K562 (cell line): Measurements from ENCODE around the gene SYVN1. TPM values are rescaled to one million over a fixed set of nuclear protein-coding genes. Genes with fewer than 3 reads are reported as not detected.

Experiments used
- BHLHE40 ChIP-seq: IDR thresholded peaks from 2 replicates; pipeline ENCODE4 v1.6.1; 2011; ENCODE audit warnings: low read length, improper control_type of control experiment
- CHD1 ChIP-seq: fragments of 200-600 bp; sonication (generic); IDR thresholded peaks from one replicate; pipeline ENCODE4 v1.6.1; 2012; ENCODE audit warnings: mild to moderate bottlenecking, moderate library complexity, low read length, inconsistent platforms
- GTF3C2 ChIP-seq: IDR thresholded peaks from 3 replicates; pipeline ENCODE4 v1.6.1; 2011; ENCODE audit warnings: borderline replicate concordance, mild to moderate bottlenecking, moderate library complexity; ENCODE audit not compliant: insufficient read length; ENCODE audit errors: extremely low read depth
- KLF13 ChIP-seq: fragments of 450-650 bp; IDR thresholded peaks from 2 replicates; pipeline ENCODE4 v1.6.1; 2016; ENCODE audit warnings: missing genetic modification characterization, low read depth, mild to moderate bottlenecking, missing compliant biosample characterization, moderate library complexity, borderline replicate concordance
- MAZ ChIP-seq, 2 experiments: fragments of 450-650 bp in 1 of 2; sonication (generic) in 1 of 2; formaldehyde crosslinking; IDR thresholded peaks in 1 of 2; conservative IDR thresholded peaks in 1 of 2; 2 replicates each; pipeline versions ENCODE4 v1.4.0 to v1.5.0; 2020; ENCODE audit warnings: mild to moderate bottlenecking in 1 of 2, missing genetic modification reagents in 1 of 2
- PRDM10 ChIP-seq: fragments of 450-650 bp; IDR thresholded peaks from 2 replicates; pipeline ENCODE4 v1.6.1; 2018; ENCODE audit not compliant: partially characterized antibody
- RFX7 ChIP-seq: fragments of 250-450 bp; sonication (Bioruptor Pico); IDR thresholded peaks from 2 replicates; pipeline ENCODE4 v1.5.1; 2021; ENCODE audit warnings: mild to moderate bottlenecking
- TBP ChIP-seq: optimal IDR thresholded peaks from 2 replicates; pipeline ENCODE3; 2011; ENCODE audit warnings: low read depth, low read length, improper control_type of control experiment
- TOE1 ChIP-seq, 2 experiments: fragments of 450-650 bp in 1 of 2; sonication (generic) in 1 of 2; formaldehyde crosslinking in 1 of 2; IDR thresholded peaks; 2 replicates each; pipeline versions ENCODE4 v1.7.1 to v1.8.0; 2016 to 2022; ENCODE audit warnings: borderline replicate concordance in 2 of 2, mild to moderate bottlenecking in 2 of 2, antibody characterized with exemption in 1 of 2, inconsistent platforms in 1 of 2, low read depth in 1 of 2, missing genetic modification reagents in 1 of 2, moderate library complexity in 1 of 2
- XRCC4 ChIP-seq: IDR thresholded peaks from one replicate; pipeline ENCODE4 v1.6.1; 2011; ENCODE audit not compliant: insufficient read depth, insufficient read length; ENCODE audit errors: extremely low read depth
- ZBTB7A ChIP-seq: IDR thresholded peaks from 2 replicates; pipeline ENCODE4 v1.6.1; 2011; ENCODE audit warnings: low read depth, mild to moderate bottlenecking, low read length, moderate library complexity, borderline replicate concordance; ENCODE audit not compliant: control insufficient read depth
- ZFX ChIP-seq: sonication (generic); formaldehyde crosslinking; IDR thresholded peaks from 2 replicates; pipeline ENCODE4 v1.8.0; 2022; ENCODE audit warnings: mild to moderate bottlenecking, missing genetic modification reagents, moderate library complexity
- ZNF24 ChIP-seq: fragments of 450-650 bp; IDR thresholded peaks from 2 replicates; pipeline ENCODE4 v1.6.1; 2016
- ZNF445 ChIP-seq: fragments of 250-450 bp; sonication (Bioruptor Pico); IDR thresholded peaks from 2 replicates; pipeline ENCODE4 v1.4.0; 2020; ENCODE audit warnings: low read depth, mild to moderate bottlenecking, moderate library complexity
- ZNF644 ChIP-seq: fragments of 200-800 bp; sonication (Bioruptor generic); IDR thresholded peaks from 2 replicates; pipeline ENCODE4 v1.6.1; 2016; ENCODE audit warnings: low read depth, missing genetic modification characterization, missing compliant biosample characterization
- ZNF695 ChIP-seq: fragments of 450-650 bp; formaldehyde crosslinking; IDR thresholded peaks from 2 replicates; pipeline ENCODE4 v1.4.0; 2020; ENCODE audit warnings: mild to moderate bottlenecking, moderate library complexity
- ZNF764 ChIP-seq: fragments of 250-450 bp; sonication (Bioruptor Pico); IDR thresholded peaks from 2 replicates; pipeline ENCODE4 v1.4.0; 2020; ENCODE audit warnings: low read depth, mild to moderate bottlenecking, moderate library complexity
- polyA plus RNA-seq, 8 experiments: library from polyadenylated mRNA; depleted of rRNA in 4 of 8; stranded (reverse) in 5 of 8; unstranded in 3 of 8; fragments of >200 nt; fragmentation: Nextera tagmentation in 2 of 8; fragmentation: Illumina TruSeq in 1 of 8; extraction: Ambion mirVana in 2 of 8; extraction: Trizol in 1 of 8; gene quantifications; 2 replicates each; pipeline versions ENCODE4 v1.2.1 to v1.2.3, GENCODE V29; 2011 to 2014; ENCODE audit warnings: inconsistent platforms in 1 of 8, missing spikeins in 1 of 8
- total RNA-seq, 7 experiments: library from RNA; depleted of rRNA in 6 of 7; stranded (reverse); fragments of >200 nt in 6 of 7; fragmentation: Illumina TruSeq in 2 of 7; extraction: Trizol in 2 of 7; gene quantifications; 2 replicates each; pipeline versions ENCODE4 v1.2.1 to v1.2.3, GENCODE V29; 2011 to 2021; ENCODE audit warnings: low replicate concordance in 1 of 7
- TF ChIP-seq, protein P1 (sequence below): sonication (generic); formaldehyde crosslinking; IDR thresholded peaks from 2 replicates; pipeline ENCODE4 v1.8.0; 2022; ENCODE audit warnings: mild to moderate bottlenecking, low read depth, missing genetic modification reagents

The SYVN1 gene
- total and polyA plus RNA-seq, 9 of the 15 experiments (the other 6 are each of a cell fraction or from before 2014, with no cell fraction given) = 0.41 to 47.4 (median 9.9) TPM

DNA sequence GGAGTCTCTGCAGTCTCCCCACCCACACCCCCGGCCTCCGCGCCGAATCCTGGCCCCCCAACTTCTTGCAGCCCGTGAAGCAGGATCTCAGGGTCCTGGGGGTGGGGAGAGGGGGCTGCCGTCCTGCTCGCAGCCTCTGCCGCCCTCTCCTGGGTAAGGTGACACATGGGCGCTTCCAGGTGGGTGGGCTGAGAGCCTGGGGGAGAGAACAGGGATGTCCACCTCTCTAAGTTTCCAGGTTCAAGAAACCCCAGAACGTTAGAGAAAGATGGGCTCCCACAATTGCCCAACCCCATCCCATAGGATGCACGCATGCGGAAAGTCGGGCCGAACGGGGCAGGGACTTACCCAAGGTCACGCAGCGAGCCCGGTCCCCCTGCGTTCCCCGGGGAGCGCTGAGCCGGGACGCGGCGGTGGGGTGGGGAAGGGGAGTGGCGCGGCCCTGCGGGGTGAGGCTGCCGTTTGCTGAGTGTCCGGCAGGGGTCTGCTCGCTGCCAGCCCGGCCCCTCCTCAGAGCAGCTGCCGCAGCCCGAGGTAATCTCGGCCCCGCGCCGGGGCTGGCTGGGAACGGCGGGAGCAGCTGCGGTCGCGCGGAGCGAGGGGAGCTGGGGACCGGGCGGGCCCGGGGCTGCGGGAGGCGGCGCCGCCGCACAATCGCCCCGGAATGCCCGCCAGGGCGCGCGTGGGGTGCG, 46.7 kb upstream of the SYVN1 start (continued):
- no peak for TF ChIP-seq GTF3C2
- no peak for TF ChIP-seq ZNF764 (CRISPR knock-in tag)
- TF ChIP-seq TOE1 (IDR thresholded peaks at IDR 0.05; ENCODE audit: borderline replicate concordance) = no peak
- no peak for TF ChIP-seq TOE1 (CRISPR knock-in tag; IDR thresholded peaks at IDR 0.05; ENCODE audit: borderline replicate concordance, low read depth)
- TF ChIP-seq ZNF644 = no peak
- TF ChIP-seq ZNF695 (CRISPR knock-in tag) = no peak
- no peak; the same call in 1 of the 2 replicates for TF ChIP-seq ZFX (CRISPR knock-in tag)
- no peak for TF ChIP-seq TBP
- TF ChIP-seq RFX7 = no peak
- no peak for TF ChIP-seq BHLHE40
- peak in 1 of 2 experiments; percentile 84 for TF ChIP-seq MAZ (CRISPR knock-in tag; conservative IDR thresholded peaks at IDR 0.05 in 1 of 2, IDR thresholded peaks at IDR 0.05 in 1 of 2)
- peak; percentile 98 for TF ChIP-seq ZBTB7A
- TF ChIP-seq KLF13 (tag) = no peak; the same call in 1 of the 2 replicates
- TF ChIP-seq PRDM10 = peak; percentile 73
- no peak for TF ChIP-seq XRCC4
- TF ChIP-seq CHD1 = peak; percentile 37
- TF ChIP-seq, protein P1, sequence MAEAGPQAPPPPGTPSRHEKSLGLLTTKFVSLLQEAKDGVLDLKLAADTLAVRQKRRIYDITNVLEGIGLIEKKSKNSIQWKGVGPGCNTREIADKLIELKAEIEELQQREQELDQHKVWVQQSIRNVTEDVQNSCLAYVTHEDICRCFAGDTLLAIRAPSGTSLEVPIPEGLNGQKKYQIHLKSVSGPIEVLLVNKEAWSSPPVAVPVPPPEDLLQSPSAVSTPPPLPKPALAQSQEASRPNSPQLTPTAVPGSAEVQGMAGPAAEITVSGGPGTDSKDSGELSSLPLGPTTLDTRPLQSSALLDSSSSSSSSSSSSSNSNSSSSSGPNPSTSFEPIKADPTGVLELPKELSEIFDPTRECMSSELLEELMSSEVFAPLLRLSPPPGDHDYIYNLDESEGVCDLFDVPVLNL (CRISPR knock-in tag) = no peak
- TF ChIP-seq ZNF445 (CRISPR knock-in tag) = no peak
- TF ChIP-seq ZNF24 = no peak
